GM13977 (cell line): Measurements from ENCODE around the gene TLR8.
"Not testable (repeated sequence)": the region's sequence is repeated elsewhere in the genome, so short reads cannot be mapped to it uniquely, and the experiment has no call there.

Experiments
- DNase-seq: peaks from one replicate; pipeline ENCODE4 v3.0.0; 2012; ENCODE audit warnings: low spot score
- in situ Hi-C: fragments of 300-500 bp; cut with MboI; formaldehyde crosslinking; loops from one replicate; pipeline ENCODE4 v1.12.0; 2022; ENCODE audit warnings: low sequenced_read_pairs, low pct_unique_long_range_greater_than_20kb, mixed read lengths, inconsistent platforms; ENCODE audit not compliant: unreplicated experiment
- TF ChIP-seq, protein P1 (sequence below): IDR thresholded peaks from 2 replicates; pipeline ENCODE4 v1.5.1; 2012; ENCODE audit warnings: mild to moderate bottlenecking, control low read depth; ENCODE audit not compliant: insufficient read depth; ENCODE audit errors: extremely low read depth, missing control alignments

TLR8 gene

DNA sequence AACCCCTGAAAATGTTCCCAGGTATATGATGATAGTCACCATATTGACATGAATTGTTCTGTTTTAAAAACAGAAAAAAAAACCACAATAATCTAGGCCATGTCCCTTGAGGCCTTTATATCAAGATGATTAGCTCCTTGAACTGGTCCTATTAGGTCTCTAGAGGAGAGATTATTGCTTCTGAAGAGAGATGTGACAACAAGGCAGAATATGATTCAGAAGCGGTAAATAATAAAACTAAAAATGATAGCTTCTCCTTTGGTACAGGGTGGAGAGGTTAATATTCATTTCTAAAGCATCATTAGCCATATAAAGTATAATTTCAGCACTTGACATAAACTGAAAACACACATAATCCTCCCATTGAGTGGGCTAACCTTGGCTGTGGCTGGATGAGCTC, 25.8 kb downstream of the TLR8 start:
- TF ChIP-seq, protein P1, sequence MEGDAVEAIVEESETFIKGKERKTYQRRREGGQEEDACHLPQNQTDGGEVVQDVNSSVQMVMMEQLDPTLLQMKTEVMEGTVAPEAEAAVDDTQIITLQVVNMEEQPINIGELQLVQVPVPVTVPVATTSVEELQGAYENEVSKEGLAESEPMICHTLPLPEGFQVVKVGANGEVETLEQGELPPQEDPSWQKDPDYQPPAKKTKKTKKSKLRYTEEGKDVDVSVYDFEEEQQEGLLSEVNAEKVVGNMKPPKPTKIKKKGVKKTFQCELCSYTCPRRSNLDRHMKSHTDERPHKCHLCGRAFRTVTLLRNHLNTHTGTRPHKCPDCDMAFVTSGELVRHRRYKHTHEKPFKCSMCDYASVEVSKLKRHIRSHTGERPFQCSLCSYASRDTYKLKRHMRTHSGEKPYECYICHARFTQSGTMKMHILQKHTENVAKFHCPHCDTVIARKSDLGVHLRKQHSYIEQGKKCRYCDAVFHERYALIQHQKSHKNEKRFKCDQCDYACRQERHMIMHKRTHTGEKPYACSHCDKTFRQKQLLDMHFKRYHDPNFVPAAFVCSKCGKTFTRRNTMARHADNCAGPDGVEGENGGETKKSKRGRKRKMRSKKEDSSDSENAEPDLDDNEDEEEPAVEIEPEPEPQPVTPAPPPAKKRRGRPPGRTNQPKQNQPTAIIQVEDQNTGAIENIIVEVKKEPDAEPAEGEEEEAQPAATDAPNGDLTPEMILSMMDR: no peak
- DNase-seq: no peak
- in situ Hi-C loops: no loop called here

- DNase-seq: no peak
- in situ Hi-C loops: no loop called here
- TF ChIP-seq, protein P1: no peak
Observed at GRCh38 chrX:12934850-12935249, 28.4 kb downstream of the TLR8 start.

DNA sequence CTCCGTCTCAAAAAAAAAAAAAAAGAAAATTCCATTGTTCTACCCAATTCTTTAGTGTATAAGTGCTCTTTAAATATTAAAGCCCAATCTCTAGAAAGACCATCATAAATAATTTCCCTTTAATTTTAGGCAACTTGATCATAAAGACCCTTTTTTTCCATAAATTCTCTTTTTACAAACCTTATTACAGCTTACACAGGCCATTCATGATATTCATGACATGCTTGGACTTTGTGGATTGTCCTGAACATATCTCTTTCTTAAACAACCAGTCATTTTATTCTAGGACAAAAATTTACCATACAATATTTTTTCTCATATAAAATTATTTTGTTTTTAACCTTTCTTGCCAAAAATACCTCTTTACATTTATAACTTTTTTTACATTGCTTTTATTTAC, 30.5 kb downstream of the TLR8 start:
- TF ChIP-seq, protein P1: no peak
- in situ Hi-C loops: no loop called here
- no peak for DNase-seq

- in situ Hi-C loops, DNase-seq: not testable (repeated sequence)
Observed at GRCh38 chrX:12940471-12940870, 34.1 kb downstream of the TLR8 start.

DNA sequence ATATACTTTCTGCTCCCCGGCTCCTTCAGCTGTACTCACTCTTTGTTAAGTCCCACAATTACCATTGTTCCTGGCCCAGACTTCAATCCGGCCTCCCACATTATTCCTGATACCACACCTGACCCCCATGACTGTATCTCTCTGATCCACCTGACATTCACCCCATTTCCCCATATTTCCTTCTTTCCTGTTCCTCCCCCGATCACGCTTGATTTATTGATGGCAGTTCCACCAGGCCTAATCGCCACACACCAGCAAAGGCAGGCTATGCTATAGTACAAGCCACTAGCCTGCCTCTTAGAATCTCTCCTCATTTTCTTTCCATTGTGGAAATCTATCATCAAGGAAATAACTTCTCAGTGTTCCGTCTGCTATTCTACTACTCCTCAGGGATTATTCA, 37.2 kb downstream of the TLR8 start:
- in situ Hi-C loops, DNase-seq: not testable (repeated sequence)

- DNase-seq, in situ Hi-C loops: not testable (repeated sequence)
Observed at GRCh38 chrX:12944452-12944851, 38.0 kb downstream of the TLR8 start.

DNA sequence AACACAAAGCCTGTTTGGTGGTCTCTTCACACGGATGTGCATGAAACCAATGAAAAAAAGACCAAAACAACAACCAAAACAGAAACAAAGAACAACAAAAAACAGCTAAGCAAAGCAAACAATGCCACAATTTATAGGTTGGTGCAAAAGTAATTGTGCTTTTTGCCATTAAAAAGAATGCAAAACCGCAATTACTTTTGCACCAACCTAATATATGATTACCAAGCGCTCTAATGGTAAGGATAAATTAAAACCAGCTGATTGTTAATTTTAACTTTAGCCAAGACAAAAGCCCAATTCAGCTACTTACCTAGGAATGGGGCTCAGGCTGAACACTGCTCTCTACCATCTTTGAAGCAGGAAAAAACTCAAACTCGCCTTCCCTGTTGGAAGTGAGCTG, 39.1 kb downstream of the TLR8 start:
- in situ Hi-C loops: no loop called here
- no peak for DNase-seq
- TF ChIP-seq, protein P1: no peak

GRCh38 chrX:12946406-12946805, 40.0 kb downstream of the TLR8 start:
- TF ChIP-seq, protein P1: no peak
- in situ Hi-C loops: no loop called here
- no peak for DNase-seq
